Upper lobe of right lung (tissue), 1 donor: ENCODE results near the gene DHCR24. TPM values are rescaled to one million over a fixed set of nuclear protein-coding genes. Genes with fewer than 3 reads are reported as not detected.
"Not testable (repeated sequence)": the region's sequence is repeated elsewhere in the genome, so short reads cannot be mapped to it uniquely, and the experiment has no call there.

Experiments
- ATAC-seq: fragments of 200-7000 bp; cut with Tn5 transposase; one replicate; pipeline ENCODE4 v1.9.1; 2020; ENCODE audit warnings: mild to moderate bottlenecking, moderate library complexity
- DNase-seq: peaks from one replicate; pipeline ENCODE4 v3.0.0-alpha.2; 2020
- H3K27ac ChIP-seq: fragments of 200-600 bp; one replicate; pipeline ENCODE4 v1.8.0; 2022
- H3K27me3 ChIP-seq: fragments of 200-600 bp; one replicate; pipeline ENCODE4 v1.8.0; 2022; ENCODE audit warnings: mild to moderate bottlenecking
- H3K36me3 ChIP-seq: fragments of 200-600 bp; one replicate; pipeline ENCODE4 v1.8.0; 2022
- H3K4me1 ChIP-seq: fragments of 200-600 bp; one replicate; pipeline ENCODE4 v1.8.0; 2022
- H3K4me3 ChIP-seq: fragments of 200-600 bp; one replicate; pipeline ENCODE4 v1.8.0; 2022; ENCODE audit warnings: mild to moderate bottlenecking
- H3K9me3 ChIP-seq: fragments of 200-600 bp; one replicate; pipeline ENCODE4 v1.8.0; 2022
- intact Hi-C: fragments of 100-400 bp; cut with DNase I; formaldehyde crosslinking; loops from one replicate; pipeline ENCODE4 v1.11.0; 2022
- total RNA-seq: library from RNA; stranded (reverse); fragmentation: NEBNext Ultra II Directional; extraction: Animal tissue kit (Norgen Biotek cat#: 25700); gene quantifications from one replicate; pipeline ENCODE4 v1.2.1, GENCODE V29; 2021
- TF ChIP-seq, protein P1 (sequence below): fragments of 200-600 bp; IDR thresholded peaks from one replicate; pipeline ENCODE4 v1.8.0; 2022; ENCODE audit warnings: antibody characterized with exemption
- donor health status: DM: no; HTN: yes; CAD: no; lungs with severe emphysema.

The DHCR24 gene
- total RNA-seq, 1 donor from 2014 or later: 749 TPM

GRCh38 chr1:54885237-54885679 lies 1.7 kb downstream of the DHCR24 start:
- Histone ChIP-seq H3K27ac (peak overlapping the region; percentile 58), H3K36me3 (peaks cover 10% of the 10 kb centered on the region), H3K27me3 (peaks cover 4% of the 10 kb centered on the region), H3K9me3 (no peaks in the 10 kb centered on the region), H3K4me1 (peaks cover 16% of the 10 kb centered on the region), H3K4me3 (peak overlapping the region; percentile 82)
- DNase-seq (no peak), ATAC-seq (no peak)
- intact Hi-C loops: no loop called here
- TF ChIP-seq, protein P1, sequence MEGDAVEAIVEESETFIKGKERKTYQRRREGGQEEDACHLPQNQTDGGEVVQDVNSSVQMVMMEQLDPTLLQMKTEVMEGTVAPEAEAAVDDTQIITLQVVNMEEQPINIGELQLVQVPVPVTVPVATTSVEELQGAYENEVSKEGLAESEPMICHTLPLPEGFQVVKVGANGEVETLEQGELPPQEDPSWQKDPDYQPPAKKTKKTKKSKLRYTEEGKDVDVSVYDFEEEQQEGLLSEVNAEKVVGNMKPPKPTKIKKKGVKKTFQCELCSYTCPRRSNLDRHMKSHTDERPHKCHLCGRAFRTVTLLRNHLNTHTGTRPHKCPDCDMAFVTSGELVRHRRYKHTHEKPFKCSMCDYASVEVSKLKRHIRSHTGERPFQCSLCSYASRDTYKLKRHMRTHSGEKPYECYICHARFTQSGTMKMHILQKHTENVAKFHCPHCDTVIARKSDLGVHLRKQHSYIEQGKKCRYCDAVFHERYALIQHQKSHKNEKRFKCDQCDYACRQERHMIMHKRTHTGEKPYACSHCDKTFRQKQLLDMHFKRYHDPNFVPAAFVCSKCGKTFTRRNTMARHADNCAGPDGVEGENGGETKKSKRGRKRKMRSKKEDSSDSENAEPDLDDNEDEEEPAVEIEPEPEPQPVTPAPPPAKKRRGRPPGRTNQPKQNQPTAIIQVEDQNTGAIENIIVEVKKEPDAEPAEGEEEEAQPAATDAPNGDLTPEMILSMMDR: no peak

- H3K27me3 ChIP-seq: peaks cover under 1% of the 10 kb centered on the region
- no peak overlapping the region for H3K27ac ChIP-seq
- intact Hi-C loops: no loop called here
- ATAC-seq: no peak
- TF ChIP-seq, protein P1: no peak
- no peak for DNase-seq
- H3K36me3 ChIP-seq: peaks cover 10% of the 10 kb centered on the region
- peaks cover 16% of the 10 kb centered on the region for H3K4me1 ChIP-seq
- H3K4me3 ChIP-seq: peak overlapping the region; percentile 82
- no peaks in the 10 kb centered on the region for H3K9me3 ChIP-seq
Observed at GRCh38 chr1:54884768-54885167, 2.2 kb downstream of the DHCR24 start.

GRCh38 chr1:54884135-54884586 lies 2.8 kb downstream of the DHCR24 start:
- Histone ChIP-seq H3K36me3 (peaks cover 10% of the 10 kb centered on the region), H3K27me3 (no peaks in the 10 kb centered on the region), H3K9me3 (no peaks in the 10 kb centered on the region), H3K4me3 (peak overlapping the region; percentile 82), H3K27ac (peak overlapping the region; percentile 30), H3K4me1 (peaks cover 16% of the 10 kb centered on the region)
- ATAC-seq: no peak
- DNase-seq: no peak
- intact Hi-C loops: no loop called here
- TF ChIP-seq, protein P1: no peak

DNA sequence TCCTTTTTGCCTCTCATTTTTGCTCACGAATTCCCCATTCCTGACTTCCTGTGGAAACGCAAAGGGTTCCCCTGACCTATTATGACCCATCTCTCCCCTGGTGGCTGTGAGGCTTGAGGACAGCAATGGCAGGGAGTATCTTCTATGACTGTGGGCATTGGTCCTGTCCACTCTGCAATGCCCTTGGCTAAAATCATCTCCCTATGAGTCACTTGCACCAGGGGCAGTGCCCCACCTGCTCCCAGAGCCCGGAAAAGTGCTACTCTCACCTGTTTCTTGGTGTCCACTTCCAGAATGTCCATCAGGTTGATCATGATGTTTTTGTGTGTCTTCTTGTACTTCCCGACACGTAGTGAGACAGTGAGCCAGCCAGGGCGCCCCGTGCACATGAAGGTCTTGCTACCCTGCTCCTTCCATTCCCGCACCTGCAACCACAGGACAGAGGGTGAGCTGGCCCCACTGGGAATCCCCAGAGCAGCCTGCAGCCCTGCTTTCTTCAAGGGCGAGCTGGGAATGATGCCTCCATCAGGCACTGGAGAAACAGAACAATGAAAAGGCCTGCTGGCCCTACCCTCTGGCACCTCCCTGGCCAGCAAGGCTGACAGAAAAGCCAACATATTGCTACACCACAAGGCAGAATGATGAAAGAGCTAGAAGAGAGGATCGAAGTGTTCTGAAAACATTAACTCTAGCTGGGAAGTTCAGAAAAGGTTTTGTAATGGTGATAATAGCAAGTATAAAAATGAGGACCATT lies 3.5 kb downstream of the DHCR24 start:
- Histone ChIP-seq H3K36me3 (peaks cover 10% of the 10 kb centered on the region), H3K4me3 (peak overlapping the region; percentile 82), H3K27ac (peak overlapping the region; percentile 36), H3K27me3 (no peaks in the 10 kb centered on the region), H3K9me3 (no peaks in the 10 kb centered on the region), H3K4me1 (peaks cover 16% of the 10 kb centered on the region)
- peak; percentile 4 for ATAC-seq
- DNase-seq: no peak
- TF ChIP-seq, protein P1: no peak
- intact Hi-C loops: no loop called here

DNA sequence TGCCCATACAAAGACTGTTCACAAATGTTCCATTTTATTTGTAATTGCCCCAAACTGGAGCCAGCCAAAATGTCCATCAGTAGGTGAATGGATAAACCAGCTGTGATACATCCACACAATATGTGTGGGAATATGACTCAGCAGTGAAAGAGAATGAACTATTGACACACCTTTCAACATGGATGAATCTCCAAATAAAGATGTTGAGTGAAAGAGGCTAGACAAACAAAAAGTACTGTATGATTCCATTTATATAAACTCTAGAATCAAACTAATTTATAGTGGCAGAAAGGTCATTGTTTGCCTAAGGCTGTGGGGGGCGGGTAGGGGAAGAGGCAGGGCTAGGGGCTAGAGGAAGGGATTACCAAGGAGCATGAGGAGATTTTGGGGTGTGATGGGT lies 4.5 kb downstream of the DHCR24 start:
- no peak overlapping the region for H3K4me3 ChIP-seq
- H3K9me3 ChIP-seq: no peaks in the 10 kb centered on the region
- TF ChIP-seq, protein P1: no peak
- H3K36me3 ChIP-seq: peaks cover 10% of the 10 kb centered on the region
- H3K27me3 ChIP-seq: no peaks in the 10 kb centered on the region
- no peak for ATAC-seq
- intact Hi-C loops: no loop called here
- no peak overlapping the region for H3K27ac ChIP-seq
- H3K4me1 ChIP-seq: peaks cover 14% of the 10 kb centered on the region
- DNase-seq: no peak

DNA sequence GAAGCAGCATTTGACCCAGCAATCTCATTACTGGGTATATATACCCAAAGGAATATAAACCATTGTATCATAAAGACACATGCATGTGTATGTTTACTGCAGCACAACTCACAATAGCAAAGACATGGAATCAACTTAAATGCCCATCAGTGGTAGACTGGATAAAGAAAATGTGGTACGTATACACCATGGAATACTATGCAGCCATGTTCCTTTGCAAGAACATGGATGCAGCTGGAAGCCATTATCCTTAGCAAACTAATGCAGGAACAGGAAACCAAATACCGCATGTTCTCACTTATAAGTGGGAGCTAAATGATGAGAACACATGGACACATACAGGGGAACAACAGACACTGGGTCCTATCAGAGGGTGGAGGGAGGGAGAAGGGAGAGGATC lies 5.4 kb downstream of the DHCR24 start:
- DNase-seq, H3K4me3 ChIP-seq, ATAC-seq, H3K9me3 ChIP-seq, H3K36me3 ChIP-seq, intact Hi-C loops, H3K27ac ChIP-seq, H3K27me3 ChIP-seq: not testable (repeated sequence)
- peaks cover 12% of the 10 kb centered on the region for H3K4me1 ChIP-seq
